Measurements from ENCODE around the gene CRIP2. TPM values are rescaled to one million over a fixed set of nuclear protein-coding genes. Genes with fewer than 3 reads are reported as not detected.

Gene CRIP2
- total and polyA plus RNA-seq, 9 of the 15 experiments (the other 6 are each of a cell fraction or from before 2014, with no cell fraction given), result 0.18 to 2.0 (median 0.69) TPM; not detected in 1

GRCh38 chr14:105485739-105486162 is 11.1 kb downstream of the CRIP2 start:
- no peaks in the 10 kb centered on the region for H3K9me1 ChIP-seq (ENCODE audit: control insufficient read depth, insufficient read depth, low read length)
- no peaks in the 10 kb centered on the region for H3K36me3 ChIP-seq (ENCODE audit: control insufficient read depth, insufficient read depth, low read length)
- H3K4me3 ChIP-seq, result no peak overlapping the region
- intact Hi-C loops (cut with micrococcal nuclease), result loop anchor here (5.0 kb wide), 1 partner anchor 38 kb away; no protein-coding TSS in a partner anchor
- H3K27me3 ChIP-seq (ENCODE audit: control insufficient read depth in 2 of 2, insufficient read depth in 2 of 2, low read length in 2 of 2), result no peaks in the 10 kb centered on the region
- peak overlapping the region; percentile 55; the same call in 1 of the 2 replicates for H2AFZ ChIP-seq (ENCODE audit: low read depth, low read length)
- no peak overlapping the region for H3K27ac ChIP-seq (ENCODE audit: extremely low read depth, low read depth, low read length)
- ChIA-PET CTCF (ENCODE audit: low intra/inter-chr PET ratio) (no interaction called here), POLR2A (interaction anchor here (1.0 kb wide), 1 partner anchor 88 kb away, joined by 3 read pairs; no protein-coding TSS in a partner anchor)
- DNase-seq (ENCODE audit: extremely low read depth in 1 of 4, low spot score in 3 of 4) (peak; percentile 70 to 81 (median 76)), FAIRE-seq (peak; percentile 79), ATAC-seq (peak; percentile 44)
- H3K79me2 ChIP-seq (ENCODE audit: control insufficient read depth, insufficient read depth, low read length), result no peaks in the 10 kb centered on the region
- in situ Hi-C loops (cut with MboI), result loop anchor here (5.0 kb wide), 1 partner anchor 113 kb away; no protein-coding TSS in a partner anchor
- no peaks in the 10 kb centered on the region for H3K9me3 ChIP-seq (replicated peaks; ENCODE audit: control insufficient read depth, insufficient read depth, low read depth, low read length)
- H4K20me1 ChIP-seq (replicated peaks; ENCODE audit: control insufficient read depth, insufficient read depth, low read length), result no peaks in the 10 kb centered on the region
- H3K9ac ChIP-seq (ENCODE audit: insufficient read depth in 1 of 2, low read depth in 2 of 2, low read length in 2 of 2), result peak overlapping the region in 1 of 2 experiments; percentile 83; a peak in 2 of 4 replicates
- no peak overlapping the region for H3K4me2 ChIP-seq (ENCODE audit: insufficient read depth, low read length)
- peaks cover 12 to 94% of the 10 kb centered on the region in 2 experiments for H3K4me1 ChIP-seq (replicated peaks in 1 of 2; ENCODE audit: control insufficient read depth in 2 of 2, insufficient read depth in 2 of 2, low read length in 2 of 2)
- 8% methylated on average over 5 of the region's 12 CpGs for WGBS (ENCODE audit: insufficient coverage, low coverage, missing lambda C conversion rate)
- no TSS peak for BruUV-seq (replicated peaks)
- TF ChIP-seq KDM4B (IDR thresholded peaks at IDR 0.05; ENCODE audit: borderline replicate concordance in 2 of 2, low read depth in 1 of 2), result no peak
- TF ChIP-seq PKNOX1 (IDR thresholded peaks at IDR 0.05), result peak; percentile 51
- no peak for TF ChIP-seq NBN (IDR thresholded peaks at IDR 0.05; ENCODE audit: low read depth)
- TF ChIP-seq POLR3A (IDR thresholded peaks at IDR 0.05; ENCODE audit: borderline replicate concordance, extremely low read depth, insufficient read depth, insufficient read length), result no peak
- TF ChIP-seq VEZF1 (CRISPR knock-in tag; IDR thresholded peaks at IDR 0.05), result peak; percentile 44; the same call in 1 of the 2 replicates
- TF ChIP-seq ESRRA (IDR thresholded peaks at IDR 0.05; ENCODE audit: borderline replicate concordance, low read depth), result 0 out of 2 replicates have a peak, but pooled peaks have one; percentile 19
- TF ChIP-seq ZBTB33 (CRISPR knock-in tag; IDR thresholded peaks at IDR 0.05), result peak; percentile 64; the same call in 1 of the 2 replicates
- no peak for TF ChIP-seq DNMT1 (IDR thresholded peaks at IDR 0.05)
- no peak for TF ChIP-seq ZNF76 (CRISPR knock-in tag; IDR thresholded peaks at IDR 0.05; ENCODE audit: borderline replicate concordance)
- TF ChIP-seq ZBTB2 (IDR thresholded peaks at IDR 0.05), result no peak
- TF ChIP-seq PHF8 (IDR thresholded peaks at IDR 0.05; ENCODE audit: borderline replicate concordance, low read length), result no peak
- TF ChIP-seq ZNF175 (CRISPR knock-in tag; IDR thresholded peaks at IDR 0.05; ENCODE audit: low read depth), result no peak
- no peak for TF ChIP-seq YBX1 (IDR thresholded peaks at IDR 0.05)
- TF ChIP-seq HDAC1 (IDR thresholded peaks at IDR 0.05), result peak in 1 of 2 experiments; percentile 17; a peak in 1 of 4 replicates
- peak; percentile 69 for TF ChIP-seq ZFX (CRISPR knock-in tag; IDR thresholded peaks at IDR 0.05)
- TF ChIP-seq MEIS2 (IDR thresholded peaks at IDR 0.05; ENCODE audit: partially characterized antibody), result peak; percentile 29
